ENCODE results near the gene LRP1.

Gene LRP1

GRCh38 chr12:57090490-57090889 is 37.8 kb upstream of the LRP1 start:
- no peak for TF ChIP-seq EZH2phosphoT487 (IDR thresholded peaks at IDR 0.05; ENCODE audit: low read depth)
- no peak for TF ChIP-seq CTCF (IDR thresholded peaks at IDR 0.05; ENCODE audit: low read depth, low read length)
- Histone ChIP-seq H3K4me3 (ENCODE audit: low read length) (no peak overlapping the region), H3K27me3 (ENCODE audit: low read depth, low read length) (no peaks in the 10 kb centered on the region), H3K4me1 (ENCODE audit: low read length) (peaks cover 36% of the 10 kb centered on the region), H3K36me3 (replicated peaks; ENCODE audit: low read depth, low read length) (peaks cover 2% of the 10 kb centered on the region), H3K79me2 (ENCODE audit: low read length) (no peaks in the 10 kb centered on the region), H3K27ac (ENCODE audit: low read length) (no peak overlapping the region), H3K9ac (ENCODE audit: low read length) (no peak overlapping the region), H3K4me2 (ENCODE audit: low read length) (no peak overlapping the region), H4K20me1 (ENCODE audit: insufficient read depth, low read length) (0 out of 2 replicates have a peak, but pooled peaks cover 7% of the 10 kb centered on the region), H2AFZ (ENCODE audit: low read depth, low read length) (no peak overlapping the region), H3K9me3 (ENCODE audit: insufficient read depth, low read length) (no peaks in the 10 kb centered on the region)

GRCh38 chr12:57090924-57091637 is 37.2 kb upstream of the LRP1 start:
- Histone ChIP-seq H3K36me3 (replicated peaks; ENCODE audit: low read depth, low read length) (peaks cover 5% of the 10 kb centered on the region), H3K27ac (ENCODE audit: low read length) (no peak overlapping the region), H3K79me2 (ENCODE audit: low read length) (no peaks in the 10 kb centered on the region), H3K27me3 (ENCODE audit: low read depth, low read length) (no peaks in the 10 kb centered on the region), H3K4me2 (ENCODE audit: low read length) (no peak overlapping the region), H3K4me3 (ENCODE audit: low read length) (no peak overlapping the region), H4K20me1 (ENCODE audit: insufficient read depth, low read length) (peaks cover 11% of the 10 kb centered on the region), H3K9me3 (ENCODE audit: insufficient read depth, low read length) (no peaks in the 10 kb centered on the region), H3K9ac (ENCODE audit: low read length) (no peak overlapping the region), H2AFZ (ENCODE audit: low read depth, low read length) (no peak overlapping the region), H3K4me1 (ENCODE audit: low read length) (peaks cover 33% of the 10 kb centered on the region)
- TF ChIP-seq EZH2phosphoT487 (IDR thresholded peaks at IDR 0.05; ENCODE audit: low read depth): no peak
- TF ChIP-seq CTCF (IDR thresholded peaks at IDR 0.05; ENCODE audit: low read depth, low read length): no peak

- no peak for TF ChIP-seq EZH2phosphoT487 (IDR thresholded peaks at IDR 0.05; ENCODE audit: low read depth)
- TF ChIP-seq CTCF (IDR thresholded peaks at IDR 0.05; ENCODE audit: low read depth, low read length): no peak
- Histone ChIP-seq H3K4me2 (ENCODE audit: low read length) (no peak overlapping the region), H3K27me3 (ENCODE audit: low read depth, low read length) (no peaks in the 10 kb centered on the region), H3K27ac (ENCODE audit: low read length) (no peak overlapping the region), H3K9me3 (ENCODE audit: insufficient read depth, low read length) (no peaks in the 10 kb centered on the region), H3K36me3 (replicated peaks; ENCODE audit: low read depth, low read length) (peaks cover 13% of the 10 kb centered on the region), H3K9ac (ENCODE audit: low read length) (no peak overlapping the region), H3K4me3 (ENCODE audit: low read length) (no peak overlapping the region), H3K79me2 (ENCODE audit: low read length) (no peaks in the 10 kb centered on the region), H3K4me1 (ENCODE audit: low read length) (peaks cover 29% of the 10 kb centered on the region), H4K20me1 (ENCODE audit: insufficient read depth, low read length) (peaks cover 14% of the 10 kb centered on the region), H2AFZ (ENCODE audit: low read depth, low read length) (no peak overlapping the region)
Observed at GRCh38 chr12:57091638-57092528, 36.4 kb upstream of the LRP1 start.

GRCh38 chr12:57092529-57092862 is 35.8 kb upstream of the LRP1 start:
- Histone ChIP-seq H3K9me3 (ENCODE audit: insufficient read depth, low read length) (no peaks in the 10 kb centered on the region), H3K4me1 (ENCODE audit: low read length) (peaks cover 29% of the 10 kb centered on the region), H3K9ac (ENCODE audit: low read length) (no peak overlapping the region), H2AFZ (ENCODE audit: low read depth, low read length) (no peak overlapping the region), H3K4me2 (ENCODE audit: low read length) (no peak overlapping the region), H4K20me1 (ENCODE audit: insufficient read depth, low read length) (peaks cover 14% of the 10 kb centered on the region), H3K4me3 (ENCODE audit: low read length) (no peak overlapping the region), H3K27me3 (ENCODE audit: low read depth, low read length) (no peaks in the 10 kb centered on the region), H3K36me3 (replicated peaks; ENCODE audit: low read depth, low read length) (peaks cover 19% of the 10 kb centered on the region), H3K79me2 (ENCODE audit: low read length) (no peaks in the 10 kb centered on the region), H3K27ac (ENCODE audit: low read length) (no peak overlapping the region)
- no peak for TF ChIP-seq EZH2phosphoT487 (IDR thresholded peaks at IDR 0.05; ENCODE audit: low read depth)
- no peak for TF ChIP-seq CTCF (IDR thresholded peaks at IDR 0.05; ENCODE audit: low read depth, low read length)

All from OCI-LY3 (cell line).